ENCODE results near the gene MPPED1. TPM values are rescaled to one million over a fixed set of nuclear protein-coding genes. Genes with fewer than 3 reads are reported as not detected.

Gene MPPED1
- total RNA-seq, 1 experiment from 2014 or later = not detected

- BruUV-seq (replicated peaks) = no TSS peak
- TF ChIP-seq CTCF (conservative IDR thresholded peaks at IDR 0.05; ENCODE audit: low read depth, low read length) (no peak), EZH2 (IDR thresholded peaks at IDR 0.05; ENCODE audit: borderline replicate concordance, low read depth, low read length, poor library complexity, severe bottlenecking) (no peak)
Measured at GRCh38 chr22:43441216-43441615, 29.4 kb downstream of the MPPED1 start.

DNA sequence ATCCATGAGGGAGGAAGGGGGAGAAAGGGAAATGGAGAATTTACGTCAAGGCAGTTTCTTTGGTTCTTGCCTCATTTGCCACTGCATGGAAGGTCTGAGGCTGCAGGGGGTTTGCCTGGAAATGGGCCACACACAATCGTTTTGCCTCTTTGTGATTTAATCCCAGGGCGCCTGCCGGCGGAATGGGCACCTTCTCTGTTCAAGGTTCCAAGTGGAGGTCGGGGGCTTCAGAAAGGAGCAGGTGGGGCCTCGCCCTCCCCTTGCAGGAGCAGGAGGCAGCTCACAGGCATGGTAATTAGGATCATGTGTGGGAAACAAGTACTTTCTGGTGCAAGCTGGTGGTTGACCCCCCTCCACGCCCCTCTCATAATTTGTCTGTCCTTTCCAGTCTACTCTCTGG is 29.9 kb downstream of the MPPED1 start:
- no peaks in the 10 kb centered on the region for H3K36me3 ChIP-seq (ENCODE audit: insufficient read depth, low read length, poor library complexity, severe bottlenecking)
- no TSS peak for BruUV-seq (replicated peaks)
- no peaks in the 10 kb centered on the region for H3K27me3 ChIP-seq (replicated peaks; ENCODE audit: insufficient read depth, low read depth, low read length, poor library complexity)
- CTCF ChIA-PET = no interaction called here
- intact Hi-C loops (cut with micrococcal nuclease; ENCODE audit: unreplicated experiment) = no loop called here
- TF ChIP-seq CTCF (conservative IDR thresholded peaks at IDR 0.05; ENCODE audit: low read depth, low read length) = no peak
- TF ChIP-seq EZH2 (IDR thresholded peaks at IDR 0.05; ENCODE audit: borderline replicate concordance, low read depth, low read length, poor library complexity, severe bottlenecking) = no peak
- POLR2A ChIA-PET (ENCODE audit: low non-redundant PET) = no interaction called here
- no peaks in the 10 kb centered on the region for H3K9me3 ChIP-seq (ENCODE audit: low read depth, low read length, poor library complexity, severe bottlenecking)
- no peak for DNase-seq (ENCODE audit: low spot score)
- no peak overlapping the region for H3K27ac ChIP-seq (ENCODE audit: low read depth, low read length, poor library complexity, severe bottlenecking)
- no peaks in the 10 kb centered on the region for H3K4me1 ChIP-seq (ENCODE audit: insufficient read depth, low read length, poor library complexity, severe bottlenecking)
- H3K4me3 ChIP-seq (ENCODE audit: low read depth, low read length, poor library complexity, severe bottlenecking) = no peak overlapping the region

More at GRCh38 chr22:43441216-43441615, 29.4 kb downstream of the MPPED1 start:
- no peaks in the 10 kb centered on the region for H3K4me1 ChIP-seq (ENCODE audit: insufficient read depth, low read length, poor library complexity, severe bottlenecking)
- intact Hi-C loops (cut with micrococcal nuclease; ENCODE audit: unreplicated experiment) = no loop called here
- H3K4me3 ChIP-seq (ENCODE audit: low read depth, low read length, poor library complexity, severe bottlenecking) = no peak overlapping the region
- ChIA-PET CTCF (no interaction called here), POLR2A (ENCODE audit: low non-redundant PET) (no interaction called here)
- H3K27me3 ChIP-seq (replicated peaks; ENCODE audit: insufficient read depth, low read depth, low read length, poor library complexity) = no peaks in the 10 kb centered on the region
- no peak for DNase-seq (ENCODE audit: low spot score)
- no peaks in the 10 kb centered on the region for H3K36me3 ChIP-seq (ENCODE audit: insufficient read depth, low read length, poor library complexity, severe bottlenecking)
- no peaks in the 10 kb centered on the region for H3K9me3 ChIP-seq (ENCODE audit: low read depth, low read length, poor library complexity, severe bottlenecking)
- H3K27ac ChIP-seq (ENCODE audit: low read depth, low read length, poor library complexity, severe bottlenecking) = no peak overlapping the region

DNA sequence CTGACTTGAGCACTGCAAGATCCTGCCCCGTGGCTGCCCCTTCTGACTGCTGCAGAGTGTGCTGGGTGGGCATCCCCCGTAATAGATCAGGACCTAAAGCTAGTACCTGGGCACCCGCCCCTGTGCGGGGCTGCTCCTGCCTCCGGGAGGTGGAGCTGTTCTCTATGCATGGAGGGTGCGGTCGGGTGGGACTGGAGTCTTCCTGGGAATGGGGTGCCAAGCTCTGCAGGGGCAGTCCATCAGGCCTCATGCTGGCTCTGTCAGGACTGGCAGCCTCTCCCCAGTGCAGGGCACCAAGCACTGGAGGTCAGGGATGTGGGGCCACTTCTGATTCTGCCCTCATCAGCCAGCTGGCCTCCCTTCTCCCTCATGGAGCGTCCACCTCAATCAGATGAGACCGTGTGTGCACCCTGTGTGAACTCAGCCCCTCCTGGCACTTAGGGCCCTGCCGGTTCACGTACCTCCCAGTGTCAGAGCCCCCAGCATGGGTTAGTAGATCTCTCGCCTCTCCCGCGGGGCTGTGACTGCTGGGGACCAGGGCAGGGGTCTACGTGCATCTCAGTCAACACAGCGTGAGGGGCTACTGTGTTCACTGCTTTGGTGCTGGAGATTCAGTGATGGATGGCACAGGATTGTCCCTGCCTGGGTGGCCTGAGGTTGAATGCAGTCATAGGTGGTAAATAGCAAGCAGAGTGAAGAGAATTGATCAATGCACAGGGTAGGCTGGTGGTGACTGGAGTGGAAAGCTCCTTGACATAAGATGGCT is 30.8 kb downstream of the MPPED1 start:
- H3K27me3 ChIP-seq (replicated peaks; ENCODE audit: insufficient read depth, low read depth, low read length, poor library complexity) = no peaks in the 10 kb centered on the region
- no peaks in the 10 kb centered on the region for H3K4me1 ChIP-seq (ENCODE audit: insufficient read depth, low read length, poor library complexity, severe bottlenecking)
- CTCF ChIA-PET = no interaction called here
- no peaks in the 10 kb centered on the region for H3K36me3 ChIP-seq (ENCODE audit: insufficient read depth, low read length, poor library complexity, severe bottlenecking)
- TF ChIP-seq EZH2 (IDR thresholded peaks at IDR 0.05; ENCODE audit: borderline replicate concordance, low read depth, low read length, poor library complexity, severe bottlenecking) (no peak), CTCF (conservative IDR thresholded peaks at IDR 0.05; ENCODE audit: low read depth, low read length) (no peak)
- intact Hi-C loops (cut with micrococcal nuclease; ENCODE audit: unreplicated experiment) = no loop called here
- DNase-seq (ENCODE audit: low spot score) = no peak
- no peaks in the 10 kb centered on the region for H3K9me3 ChIP-seq (ENCODE audit: low read depth, low read length, poor library complexity, severe bottlenecking)
- H3K27ac ChIP-seq (ENCODE audit: low read depth, low read length, poor library complexity, severe bottlenecking) = no peak overlapping the region
- POLR2A ChIA-PET (ENCODE audit: low non-redundant PET) = no interaction called here
- BruUV-seq (replicated peaks) = no TSS peak
- H3K4me3 ChIP-seq (ENCODE audit: low read depth, low read length, poor library complexity, severe bottlenecking) = no peak overlapping the region

All from A673 (cell line).